Measurements from ENCODE around the gene AGBL4.

The AGBL4 gene

DNA sequence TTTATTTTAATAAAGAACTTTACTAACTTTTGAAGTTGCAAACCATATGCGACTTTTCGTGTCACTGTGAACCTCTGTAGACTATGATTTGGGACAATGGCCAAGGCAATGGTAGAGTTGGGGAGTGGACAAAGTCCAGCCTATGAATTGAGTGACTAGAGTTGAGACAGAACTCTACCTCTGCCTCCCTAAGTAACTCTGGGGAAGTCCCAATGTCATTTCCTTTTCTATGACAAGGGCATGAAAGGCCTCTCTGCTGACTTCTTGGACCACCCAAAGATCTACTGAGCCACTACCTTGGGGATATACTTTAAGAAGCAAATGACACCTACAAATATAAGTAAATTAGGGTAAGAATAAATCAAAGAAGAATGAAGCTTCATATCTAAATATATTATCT is 1266.4 kb downstream of the AGBL4 start:
- Histone ChIP-seq H3K36me3 (ENCODE audit: insufficient read depth, low read length) (no peaks in the 10 kb centered on the region), H3K4me1 (ENCODE audit: control insufficient read depth, insufficient read depth, low read length, unreplicated experiment) (no peaks in the 10 kb centered on the region), H3K27me3 (ENCODE audit: insufficient read depth, low read length) (no peaks in the 10 kb centered on the region), H3K79me2 (ENCODE audit: control insufficient read depth, insufficient read depth, low read length, unreplicated experiment) (no peaks in the 10 kb centered on the region), H2AFZ (ENCODE audit: low read length, unreplicated experiment) (no peak overlapping the region), H3K4me3 (ENCODE audit: low read depth, low read length) (no peak overlapping the region), H3K27ac (ENCODE audit: low read depth, low read length) (no peak overlapping the region)

DNA sequence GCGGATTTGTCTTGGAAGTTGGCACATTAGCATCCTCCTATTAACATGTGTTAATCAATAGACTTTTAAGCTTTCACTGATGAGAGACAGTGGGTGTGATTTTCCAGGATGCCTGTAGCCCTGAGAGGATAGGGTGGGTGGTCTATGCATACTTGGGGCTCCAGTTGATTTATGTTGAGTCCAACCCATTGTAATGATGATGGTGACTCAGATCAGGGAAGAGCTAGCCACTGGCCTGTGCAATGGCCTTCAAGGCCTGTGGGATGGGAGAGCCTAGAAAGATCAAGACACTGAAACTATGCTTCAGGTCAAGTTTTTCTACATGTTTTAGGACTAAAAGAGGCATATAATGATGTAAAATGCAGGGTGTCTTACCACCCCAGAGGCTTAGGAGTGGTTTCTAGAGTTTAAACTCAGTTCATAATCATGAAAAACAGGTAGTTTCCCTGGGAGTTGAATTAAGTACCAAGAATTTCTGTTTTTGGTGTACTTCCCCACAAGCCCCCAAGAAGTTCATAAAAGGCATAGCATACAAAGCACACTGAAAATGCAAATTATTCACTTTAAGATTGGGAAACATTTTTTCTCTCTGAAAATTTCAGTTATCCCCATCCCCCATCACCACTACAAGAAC is 1267.0 kb downstream of the AGBL4 start:
- Histone ChIP-seq H3K36me3 (ENCODE audit: insufficient read depth, low read length) (no peaks in the 10 kb centered on the region), H3K27me3 (ENCODE audit: insufficient read depth, low read length) (no peaks in the 10 kb centered on the region), H3K27ac (ENCODE audit: low read depth, low read length) (no peak overlapping the region), H3K4me1 (ENCODE audit: control insufficient read depth, insufficient read depth, low read length, unreplicated experiment) (no peaks in the 10 kb centered on the region), H2AFZ (ENCODE audit: low read length, unreplicated experiment) (no peak overlapping the region), H3K79me2 (ENCODE audit: control insufficient read depth, insufficient read depth, low read length, unreplicated experiment) (no peaks in the 10 kb centered on the region), H3K4me3 (ENCODE audit: low read depth, low read length) (no peak overlapping the region)

DNA sequence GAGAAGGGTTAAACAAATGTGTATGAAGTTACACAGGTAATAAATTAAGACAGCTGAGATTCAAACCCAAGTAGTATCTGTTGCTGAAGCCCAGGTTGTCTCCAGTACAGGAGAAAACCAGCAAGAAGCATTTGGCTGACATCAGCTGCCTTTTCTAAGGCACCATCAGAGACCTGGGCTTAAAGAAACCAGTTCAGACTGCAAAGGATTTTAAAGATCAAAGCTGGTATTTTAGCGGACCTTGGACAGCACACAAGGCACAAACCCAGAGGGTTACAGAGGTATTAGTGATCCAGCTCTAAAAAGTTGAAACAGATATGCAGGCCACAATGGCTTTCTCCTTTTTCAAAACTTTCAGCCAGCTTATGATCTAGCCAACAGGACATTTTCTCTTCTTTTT is 1270.5 kb downstream of the AGBL4 start:
- H3K27ac ChIP-seq (ENCODE audit: low read depth, low read length): no peak overlapping the region
- no peaks in the 10 kb centered on the region for H3K36me3 ChIP-seq (ENCODE audit: insufficient read depth, low read length)
- H2AFZ ChIP-seq (ENCODE audit: low read length, unreplicated experiment): no peak overlapping the region
- no peaks in the 10 kb centered on the region for H3K4me1 ChIP-seq (ENCODE audit: control insufficient read depth, insufficient read depth, low read length, unreplicated experiment)
- no peaks in the 10 kb centered on the region for H3K79me2 ChIP-seq (ENCODE audit: control insufficient read depth, insufficient read depth, low read length, unreplicated experiment)
- H3K4me3 ChIP-seq (ENCODE audit: low read depth, low read length): no peak overlapping the region
- H3K27me3 ChIP-seq (ENCODE audit: insufficient read depth, low read length): no peaks in the 10 kb centered on the region

DNA sequence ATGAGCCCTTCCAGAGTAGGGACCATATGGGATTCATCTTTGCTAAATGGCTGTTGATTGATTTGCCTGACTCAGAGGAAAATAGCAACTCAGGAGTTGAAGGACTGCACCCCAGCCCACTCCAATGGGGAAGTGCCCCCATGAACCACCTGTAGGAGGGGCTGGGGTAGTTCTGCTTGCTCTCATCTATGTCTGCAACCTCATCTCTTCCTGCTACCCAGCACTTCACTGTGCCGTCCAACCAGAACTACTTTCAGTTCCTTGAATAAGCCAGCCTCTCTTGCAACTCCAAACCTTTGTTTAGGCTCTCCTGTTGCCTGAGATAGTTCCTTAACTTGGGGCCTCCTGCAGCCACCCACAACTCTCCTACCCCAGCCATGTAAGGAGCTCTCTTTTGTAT is 1273.6 kb downstream of the AGBL4 start:
- H3K4me1 ChIP-seq (ENCODE audit: control insufficient read depth, insufficient read depth, low read length, unreplicated experiment): no peaks in the 10 kb centered on the region
- no peak overlapping the region for H2AFZ ChIP-seq (ENCODE audit: low read length, unreplicated experiment)
- H3K4me3 ChIP-seq (ENCODE audit: low read depth, low read length): no peak overlapping the region
- no peaks in the 10 kb centered on the region for H3K27me3 ChIP-seq (ENCODE audit: insufficient read depth, low read length)
- H3K36me3 ChIP-seq (ENCODE audit: insufficient read depth, low read length): no peaks in the 10 kb centered on the region
- H3K27ac ChIP-seq (ENCODE audit: low read depth, low read length): no peak overlapping the region
- no peaks in the 10 kb centered on the region for H3K79me2 ChIP-seq (ENCODE audit: control insufficient read depth, insufficient read depth, low read length, unreplicated experiment)

DNA sequence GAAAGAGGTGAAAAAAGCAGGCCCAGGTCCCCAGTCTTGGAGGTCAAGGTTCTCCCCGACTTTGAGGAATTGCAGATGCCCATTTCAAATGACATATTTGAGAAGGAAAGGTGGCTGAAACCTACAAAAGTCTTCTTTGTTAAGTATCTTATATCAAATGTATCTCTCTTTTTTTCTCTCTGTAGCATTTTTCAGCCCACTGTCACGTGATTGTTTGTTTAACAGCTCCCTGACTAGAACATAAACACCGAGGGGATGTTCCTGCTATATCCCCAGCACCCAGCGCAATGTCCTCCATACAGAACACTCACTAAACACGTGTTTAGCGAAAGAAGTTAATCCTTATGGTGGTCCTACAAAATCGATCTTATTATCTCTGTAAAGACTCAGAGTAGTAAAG is 1274.7 kb downstream of the AGBL4 start:
- H3K4me1 ChIP-seq (ENCODE audit: control insufficient read depth, insufficient read depth, low read length, unreplicated experiment): no peaks in the 10 kb centered on the region
- no peaks in the 10 kb centered on the region for H3K36me3 ChIP-seq (ENCODE audit: insufficient read depth, low read length)
- H2AFZ ChIP-seq (ENCODE audit: low read length, unreplicated experiment): no peak overlapping the region
- no peak overlapping the region for H3K27ac ChIP-seq (ENCODE audit: low read depth, low read length)
- H3K27me3 ChIP-seq (ENCODE audit: insufficient read depth, low read length): no peaks in the 10 kb centered on the region
- H3K79me2 ChIP-seq (ENCODE audit: control insufficient read depth, insufficient read depth, low read length, unreplicated experiment): no peaks in the 10 kb centered on the region
- no peak overlapping the region for H3K4me3 ChIP-seq (ENCODE audit: low read depth, low read length)

DNA sequence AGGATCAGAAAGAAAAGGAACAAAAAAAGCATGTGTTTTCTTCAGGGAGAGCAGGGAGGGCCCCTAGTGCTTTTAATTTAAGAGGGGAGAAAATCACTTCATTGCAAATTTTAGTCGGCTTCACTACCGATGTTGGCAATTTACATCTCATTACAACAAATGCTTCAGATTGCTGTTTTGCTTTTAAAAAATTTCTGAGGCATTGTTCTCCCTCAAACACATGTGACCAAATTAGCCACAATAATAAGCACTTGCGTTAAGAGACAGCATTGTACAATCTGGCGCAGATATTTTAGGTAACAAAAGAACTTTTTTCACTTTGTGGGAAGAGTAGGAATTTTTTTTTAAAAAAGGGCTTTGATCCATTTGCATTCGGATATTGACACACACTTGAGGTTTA is 1276.8 kb downstream of the AGBL4 start:
- H2AFZ ChIP-seq (ENCODE audit: low read length, unreplicated experiment): no peak overlapping the region
- H3K79me2 ChIP-seq (ENCODE audit: control insufficient read depth, insufficient read depth, low read length, unreplicated experiment): no peaks in the 10 kb centered on the region
- H3K36me3 ChIP-seq (ENCODE audit: insufficient read depth, low read length): no peaks in the 10 kb centered on the region
- H3K4me3 ChIP-seq (ENCODE audit: low read depth, low read length): no peak overlapping the region
- no peaks in the 10 kb centered on the region for H3K4me1 ChIP-seq (ENCODE audit: control insufficient read depth, insufficient read depth, low read length, unreplicated experiment)
- no peaks in the 10 kb centered on the region for H3K27me3 ChIP-seq (ENCODE audit: insufficient read depth, low read length)
- no peak overlapping the region for H3K27ac ChIP-seq (ENCODE audit: low read depth, low read length)

DNA sequence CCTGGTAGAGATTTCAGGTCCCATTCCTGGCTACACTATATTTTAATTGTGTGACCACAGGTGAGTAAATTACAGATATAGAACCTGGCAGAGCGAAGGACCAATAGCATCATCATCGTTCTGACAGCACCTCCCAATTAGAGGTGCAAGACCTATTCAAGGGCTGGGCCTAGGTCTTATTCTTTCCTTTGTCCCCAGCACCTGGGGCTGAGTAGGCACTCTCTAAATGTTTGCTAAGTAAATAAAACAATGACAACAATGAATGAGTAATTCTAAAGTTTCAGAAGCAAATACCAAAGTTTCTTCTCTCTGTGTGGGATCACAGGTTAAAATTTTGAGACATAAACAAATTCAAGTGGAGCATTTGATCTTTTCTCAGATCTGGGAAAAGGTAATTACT is 1279.7 kb downstream of the AGBL4 start:
- Histone ChIP-seq H3K79me2 (ENCODE audit: control insufficient read depth, insufficient read depth, low read length, unreplicated experiment) (no peaks in the 10 kb centered on the region), H3K36me3 (ENCODE audit: insufficient read depth, low read length) (no peaks in the 10 kb centered on the region), H2AFZ (ENCODE audit: low read length, unreplicated experiment) (no peak overlapping the region), H3K4me3 (ENCODE audit: low read depth, low read length) (no peak overlapping the region), H3K4me1 (ENCODE audit: control insufficient read depth, insufficient read depth, low read length, unreplicated experiment) (no peaks in the 10 kb centered on the region), H3K27me3 (ENCODE audit: insufficient read depth, low read length) (no peaks in the 10 kb centered on the region), H3K27ac (ENCODE audit: low read depth, low read length) (no peak overlapping the region)

DNA sequence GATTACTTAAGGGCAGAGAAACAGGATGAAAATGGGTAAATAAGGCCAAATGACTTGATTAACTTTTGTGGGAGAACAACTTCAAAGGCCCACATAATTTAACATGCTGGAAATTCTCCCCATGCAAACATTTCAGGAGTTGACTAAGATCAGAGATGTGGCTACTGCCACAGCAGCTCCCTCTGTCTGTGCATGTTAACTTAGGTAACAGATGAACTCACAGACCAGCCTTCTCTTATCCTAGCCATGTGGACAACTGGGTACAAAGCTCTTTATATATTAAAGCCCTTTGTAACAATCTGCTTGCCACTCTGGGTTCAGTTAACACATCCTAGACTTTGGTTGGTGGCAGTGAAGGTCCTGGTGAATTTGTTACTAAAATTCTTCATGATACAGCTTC is 1280.3 kb downstream of the AGBL4 start:
- Histone ChIP-seq H3K27ac (ENCODE audit: low read depth, low read length) (no peak overlapping the region), H3K4me1 (ENCODE audit: control insufficient read depth, insufficient read depth, low read length, unreplicated experiment) (no peaks in the 10 kb centered on the region), H3K79me2 (ENCODE audit: control insufficient read depth, insufficient read depth, low read length, unreplicated experiment) (no peaks in the 10 kb centered on the region), H3K4me3 (ENCODE audit: low read depth, low read length) (no peak overlapping the region), H3K36me3 (ENCODE audit: insufficient read depth, low read length) (no peaks in the 10 kb centered on the region), H2AFZ (ENCODE audit: low read length, unreplicated experiment) (no peak overlapping the region), H3K27me3 (ENCODE audit: insufficient read depth, low read length) (no peaks in the 10 kb centered on the region)

DNA sequence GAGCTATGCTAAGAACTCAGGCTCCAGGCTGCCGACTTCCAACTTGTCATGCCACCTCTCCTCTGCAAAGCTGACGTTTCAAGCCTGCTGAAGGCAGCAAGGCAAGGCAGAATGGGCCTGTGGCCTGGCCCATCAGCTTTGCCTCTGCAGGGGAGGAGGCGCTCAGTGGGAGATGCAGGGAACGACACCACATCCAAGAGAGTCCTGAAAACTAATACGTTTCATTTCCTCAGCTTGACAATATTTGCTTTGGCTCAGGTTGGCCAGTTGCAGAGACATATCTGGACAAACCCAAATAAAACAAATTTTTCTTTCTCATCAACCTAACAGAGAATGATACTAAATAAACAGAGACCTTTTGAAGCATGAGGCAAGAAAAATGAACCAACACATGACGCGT is 1282.4 kb downstream of the AGBL4 start:
- no peak overlapping the region for H2AFZ ChIP-seq (ENCODE audit: low read length, unreplicated experiment)
- H3K4me3 ChIP-seq (ENCODE audit: low read depth, low read length): no peak overlapping the region
- no peaks in the 10 kb centered on the region for H3K4me1 ChIP-seq (ENCODE audit: control insufficient read depth, insufficient read depth, low read length, unreplicated experiment)
- no peaks in the 10 kb centered on the region for H3K79me2 ChIP-seq (ENCODE audit: control insufficient read depth, insufficient read depth, low read length, unreplicated experiment)
- H3K27ac ChIP-seq (ENCODE audit: low read depth, low read length): no peak overlapping the region
- no peaks in the 10 kb centered on the region for H3K27me3 ChIP-seq (ENCODE audit: insufficient read depth, low read length)
- no peaks in the 10 kb centered on the region for H3K36me3 ChIP-seq (ENCODE audit: insufficient read depth, low read length)

DNA sequence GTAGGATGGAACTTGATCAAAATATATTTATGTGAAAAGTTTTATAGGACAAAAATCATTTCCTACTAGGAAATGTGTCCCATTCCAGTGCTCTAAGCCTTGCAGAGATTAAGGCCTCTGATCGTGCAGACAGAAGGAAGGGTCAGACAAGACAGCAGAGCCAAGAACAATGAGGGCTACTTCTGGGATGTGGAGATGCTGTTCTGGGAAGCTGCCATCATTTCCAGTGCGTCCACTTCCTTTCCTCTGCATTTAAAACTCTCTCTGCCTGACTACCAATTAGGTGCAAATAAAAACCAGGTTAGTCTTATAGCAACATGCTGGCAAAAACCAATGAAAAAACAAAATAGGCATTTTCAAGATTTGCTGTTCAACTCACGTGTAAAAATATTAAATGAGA is 1283.1 kb downstream of the AGBL4 start:
- Histone ChIP-seq H2AFZ (ENCODE audit: low read length, unreplicated experiment) (no peak overlapping the region), H3K36me3 (ENCODE audit: insufficient read depth, low read length) (no peaks in the 10 kb centered on the region), H3K27ac (ENCODE audit: low read depth, low read length) (no peak overlapping the region), H3K27me3 (ENCODE audit: insufficient read depth, low read length) (no peaks in the 10 kb centered on the region), H3K4me1 (ENCODE audit: control insufficient read depth, insufficient read depth, low read length, unreplicated experiment) (no peaks in the 10 kb centered on the region), H3K79me2 (ENCODE audit: control insufficient read depth, insufficient read depth, low read length, unreplicated experiment) (no peaks in the 10 kb centered on the region), H3K4me3 (ENCODE audit: low read depth, low read length) (no peak overlapping the region)

DNA sequence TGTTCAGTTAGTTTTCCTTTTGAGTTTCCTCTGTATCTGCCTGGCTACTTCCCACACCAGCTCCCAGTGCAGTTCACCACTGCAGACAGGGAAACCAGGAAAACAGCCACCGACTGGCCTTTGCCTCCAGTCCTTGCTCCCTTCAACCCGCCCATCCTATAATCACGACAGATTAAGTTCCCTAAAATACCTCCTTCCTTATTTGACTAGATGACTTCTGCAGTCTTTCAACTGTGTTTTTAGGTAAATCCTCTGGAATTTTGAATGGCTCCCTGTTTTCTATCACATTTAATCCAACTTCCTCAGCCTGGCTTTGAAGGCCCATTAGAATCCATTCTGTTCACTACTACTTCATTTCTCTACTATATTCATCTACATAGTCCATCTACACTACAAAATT is 1284.7 kb downstream of the AGBL4 start:
- Histone ChIP-seq H3K36me3 (ENCODE audit: insufficient read depth, low read length) (no peaks in the 10 kb centered on the region), H3K79me2 (ENCODE audit: control insufficient read depth, insufficient read depth, low read length, unreplicated experiment) (no peaks in the 10 kb centered on the region), H3K4me1 (ENCODE audit: control insufficient read depth, insufficient read depth, low read length, unreplicated experiment) (no peaks in the 10 kb centered on the region), H3K4me3 (ENCODE audit: low read depth, low read length) (no peak overlapping the region), H3K27ac (ENCODE audit: low read depth, low read length) (no peak overlapping the region), H2AFZ (ENCODE audit: low read length, unreplicated experiment) (no peak overlapping the region), H3K27me3 (ENCODE audit: insufficient read depth, low read length) (no peaks in the 10 kb centered on the region)

Data from ACC112 (cell line).